Measurements from ENCODE around the gene GALNT14.

GALNT14 gene

DNA sequence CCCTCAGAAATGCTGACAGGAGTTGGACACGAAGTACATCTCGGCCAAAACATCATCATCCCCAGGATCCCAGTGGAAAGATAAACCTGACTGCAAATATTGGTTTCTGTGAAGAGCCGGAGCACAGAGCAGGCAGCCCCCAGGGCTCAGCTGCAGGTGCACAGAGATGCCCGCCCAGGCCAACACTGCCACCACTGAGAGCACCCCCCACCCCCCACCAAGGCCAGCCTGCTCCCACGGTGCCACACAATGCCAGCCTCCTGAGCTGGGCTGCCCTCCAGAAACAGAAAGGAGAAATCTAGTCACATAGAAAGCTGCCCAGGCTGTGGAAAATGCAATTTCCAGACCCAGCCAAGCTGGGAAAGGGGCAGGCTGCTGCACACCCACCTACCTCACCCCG is 71.7 kb downstream of the GALNT14 start:
- H3K9me3 ChIP-seq (ENCODE audit: control insufficient read depth, insufficient read depth, low read length), result no peaks in the 10 kb centered on the region

DNA sequence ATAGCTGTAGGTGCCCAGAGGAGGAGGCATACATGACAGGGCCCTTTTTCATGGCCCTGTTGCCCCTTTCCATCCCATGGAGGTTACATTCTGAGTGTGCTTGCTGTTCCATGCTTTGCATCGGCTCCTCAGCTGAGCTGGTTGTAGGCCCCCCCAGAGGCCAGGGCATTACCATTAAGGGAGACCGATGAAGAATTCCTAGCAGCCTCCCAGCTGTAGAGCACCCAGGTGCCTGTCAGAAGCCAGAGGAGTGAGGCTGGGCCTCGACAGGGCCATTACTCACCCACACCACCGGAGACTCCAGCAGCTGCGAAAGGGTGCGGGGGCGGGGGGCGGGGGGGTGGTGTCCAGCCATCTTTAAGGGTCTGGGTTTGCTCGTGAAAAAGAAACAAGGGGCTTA is 72.2 kb downstream of the GALNT14 start:
- Histone ChIP-seq H3K9ac (ENCODE audit: low read depth, low read length) (no peak overlapping the region), H3K9me3 (ENCODE audit: control insufficient read depth, insufficient read depth, low read length) (no peaks in the 10 kb centered on the region), H3K4me1 (ENCODE audit: insufficient read depth, low read length) (peaks cover 3% of the 10 kb centered on the region; the same call in 1 of the 2 replicates), H3K36me3 (ENCODE audit: insufficient read depth, low read length) (no peaks in the 10 kb centered on the region)

More for the DNA sequence above, 71.7 kb downstream of the GALNT14 start:
- peaks cover 3% of the 10 kb centered on the region; the same call in 1 of the 2 replicates for H3K4me1 ChIP-seq (ENCODE audit: insufficient read depth, low read length)
- H3K9ac ChIP-seq (ENCODE audit: low read depth, low read length), result no peak overlapping the region
- H3K36me3 ChIP-seq (ENCODE audit: insufficient read depth, low read length), result no peaks in the 10 kb centered on the region

DNA sequence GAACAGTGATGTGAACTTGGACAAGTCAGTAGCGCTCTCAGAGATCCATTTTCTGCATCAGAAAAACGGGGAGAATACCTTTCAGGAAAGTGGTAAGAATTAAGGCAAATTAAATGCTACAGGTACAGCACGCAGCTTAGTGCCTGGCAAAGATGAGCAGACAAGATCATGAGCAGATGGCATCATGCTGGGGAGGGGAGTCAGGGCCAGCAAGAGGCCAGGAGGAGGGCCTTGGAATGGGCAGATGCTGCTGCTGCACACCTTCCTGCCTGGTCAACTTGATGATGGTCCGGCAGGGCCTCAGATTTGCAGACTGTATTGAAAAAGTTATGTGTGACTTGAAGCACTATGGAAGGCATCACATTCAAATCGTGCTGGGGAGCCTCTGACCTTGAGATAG is 72.9 kb downstream of the GALNT14 start:
- no peak overlapping the region for H3K9ac ChIP-seq (ENCODE audit: low read depth, low read length)
- H3K9me3 ChIP-seq (ENCODE audit: control insufficient read depth, insufficient read depth, low read length), result no peaks in the 10 kb centered on the region
- H3K36me3 ChIP-seq (ENCODE audit: insufficient read depth, low read length), result no peaks in the 10 kb centered on the region
- no peaks in the 10 kb centered on the region for H3K4me1 ChIP-seq (ENCODE audit: insufficient read depth, low read length)

DNA sequence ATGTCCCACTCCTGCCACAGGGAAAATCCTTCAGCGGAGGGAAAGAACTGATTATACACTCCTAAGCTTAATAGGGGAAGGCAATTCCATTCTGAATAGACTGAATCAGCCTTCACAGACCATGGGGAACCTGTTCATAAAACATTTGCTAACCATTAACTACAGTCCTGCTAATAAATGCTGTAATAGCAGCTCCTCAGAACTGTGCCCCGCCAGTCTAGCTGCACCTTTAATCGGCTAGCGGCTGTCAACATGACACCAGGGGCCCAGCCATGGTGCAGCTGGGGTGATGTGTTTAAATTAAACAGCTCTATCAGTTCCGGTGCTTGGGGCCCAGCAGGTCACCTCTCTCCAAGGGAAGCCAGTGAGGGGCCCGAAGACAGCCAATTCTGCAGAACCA is 77.8 kb downstream of the GALNT14 start:
- H3K9ac ChIP-seq (ENCODE audit: low read depth, low read length), result no peak overlapping the region

DNA sequence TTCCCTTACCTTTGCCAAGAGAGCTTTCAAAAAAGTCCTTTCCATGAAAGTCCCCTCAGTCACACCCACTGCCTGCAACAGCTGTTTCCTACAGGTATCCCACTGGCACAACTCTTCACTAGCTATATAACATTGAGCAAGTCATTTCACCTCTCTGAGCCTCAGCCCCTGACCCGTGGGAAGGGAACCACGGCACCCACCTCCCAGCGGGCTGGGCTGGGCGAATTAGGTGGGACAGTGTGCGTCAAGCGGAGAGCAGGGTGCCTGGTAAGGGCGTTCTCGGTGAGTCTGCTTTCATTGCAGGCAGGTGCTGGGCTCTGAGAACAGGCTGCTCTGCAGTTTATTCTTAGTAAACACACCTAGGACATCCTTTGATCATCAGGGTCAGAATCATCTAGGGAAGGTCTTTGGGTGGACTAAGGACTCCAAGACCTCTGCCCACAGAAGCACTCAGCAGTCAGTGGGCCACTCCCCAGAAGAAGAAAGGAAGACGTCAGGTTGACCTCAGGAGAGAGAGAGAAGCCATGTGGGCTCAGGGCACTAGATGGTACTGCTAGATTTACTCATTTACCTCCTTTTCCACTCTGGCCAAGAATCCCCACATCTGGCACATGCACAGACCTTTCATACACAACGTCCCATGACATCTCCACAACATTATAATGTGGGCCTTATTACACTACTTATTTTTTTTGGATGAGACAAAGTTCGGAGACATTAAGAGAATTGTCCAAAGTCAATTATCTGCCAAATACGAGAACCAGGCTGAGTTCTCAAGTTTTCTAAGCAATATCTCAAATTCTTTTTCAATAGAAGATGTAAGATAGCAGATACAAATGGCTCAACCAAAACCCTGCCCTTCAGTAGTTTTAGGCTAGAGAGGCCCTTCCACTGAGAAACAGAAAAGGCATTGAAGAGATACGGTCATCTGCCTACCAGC is 79.9 kb downstream of the GALNT14 start:
- no peaks in the 10 kb centered on the region for H3K4me1 ChIP-seq (ENCODE audit: insufficient read depth, low read length)
- no peaks in the 10 kb centered on the region for H3K36me3 ChIP-seq (ENCODE audit: insufficient read depth, low read length)
- no peaks in the 10 kb centered on the region for H3K9me3 ChIP-seq (ENCODE audit: control insufficient read depth, insufficient read depth, low read length)
- H3K9ac ChIP-seq (ENCODE audit: low read depth, low read length), result no peak overlapping the region

More for the DNA sequence above, 77.8 kb downstream of the GALNT14 start:
- Histone ChIP-seq H3K4me1 (ENCODE audit: insufficient read depth, low read length) (no peaks in the 10 kb centered on the region), H3K36me3 (ENCODE audit: insufficient read depth, low read length) (no peaks in the 10 kb centered on the region), H3K9me3 (ENCODE audit: control insufficient read depth, insufficient read depth, low read length) (no peaks in the 10 kb centered on the region)

DNA sequence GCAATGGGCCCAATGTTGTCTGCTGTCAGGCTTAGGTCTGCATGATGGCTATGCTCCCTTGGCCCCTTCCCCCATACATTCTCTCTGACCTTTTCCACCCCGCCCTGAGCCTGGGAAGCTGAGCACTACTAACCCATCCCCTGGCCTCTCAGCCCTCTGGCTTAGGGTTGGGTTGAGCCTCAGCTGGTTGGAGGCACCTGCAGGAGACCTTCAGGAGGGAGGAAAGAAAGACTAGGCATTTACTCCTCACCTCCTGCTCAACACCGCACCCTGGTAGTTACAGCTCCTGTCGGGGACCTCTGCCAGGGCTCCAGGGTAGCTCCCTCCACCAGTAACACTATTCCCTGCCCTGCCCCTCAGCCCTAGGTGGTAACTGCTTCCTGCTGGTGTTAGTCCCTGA is 80.5 kb downstream of the GALNT14 start:
- no peak overlapping the region for H3K9ac ChIP-seq (ENCODE audit: low read depth, low read length)
- no peaks in the 10 kb centered on the region for H3K9me3 ChIP-seq (ENCODE audit: control insufficient read depth, insufficient read depth, low read length)
- no peaks in the 10 kb centered on the region for H3K36me3 ChIP-seq (ENCODE audit: insufficient read depth, low read length)
- no peaks in the 10 kb centered on the region for H3K4me1 ChIP-seq (ENCODE audit: insufficient read depth, low read length)

DNA sequence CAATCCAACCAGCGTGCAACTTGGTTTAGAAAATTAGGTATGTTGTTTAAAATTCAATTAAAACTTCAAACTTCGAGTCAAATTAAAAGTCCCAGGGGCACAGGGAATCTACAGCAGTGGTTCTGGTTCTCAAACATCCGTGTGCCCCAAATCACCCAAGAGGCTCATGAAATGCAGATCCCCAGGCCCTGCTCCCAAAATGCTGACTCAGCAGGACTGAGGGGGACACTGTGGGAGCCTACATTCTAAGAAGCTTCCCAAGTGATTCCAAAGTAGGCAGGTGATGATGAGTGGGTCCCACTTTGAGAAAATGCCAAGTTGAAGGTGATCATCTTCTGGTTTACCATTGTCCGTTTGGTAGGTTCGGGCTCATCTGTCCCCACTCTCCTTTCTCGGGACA is 82.3 kb downstream of the GALNT14 start:
- no peaks in the 10 kb centered on the region for H3K4me1 ChIP-seq (ENCODE audit: insufficient read depth, low read length)
- no peaks in the 10 kb centered on the region for H3K36me3 ChIP-seq (ENCODE audit: insufficient read depth, low read length)
- H3K9ac ChIP-seq (ENCODE audit: low read depth, low read length), result no peak overlapping the region

DNA sequence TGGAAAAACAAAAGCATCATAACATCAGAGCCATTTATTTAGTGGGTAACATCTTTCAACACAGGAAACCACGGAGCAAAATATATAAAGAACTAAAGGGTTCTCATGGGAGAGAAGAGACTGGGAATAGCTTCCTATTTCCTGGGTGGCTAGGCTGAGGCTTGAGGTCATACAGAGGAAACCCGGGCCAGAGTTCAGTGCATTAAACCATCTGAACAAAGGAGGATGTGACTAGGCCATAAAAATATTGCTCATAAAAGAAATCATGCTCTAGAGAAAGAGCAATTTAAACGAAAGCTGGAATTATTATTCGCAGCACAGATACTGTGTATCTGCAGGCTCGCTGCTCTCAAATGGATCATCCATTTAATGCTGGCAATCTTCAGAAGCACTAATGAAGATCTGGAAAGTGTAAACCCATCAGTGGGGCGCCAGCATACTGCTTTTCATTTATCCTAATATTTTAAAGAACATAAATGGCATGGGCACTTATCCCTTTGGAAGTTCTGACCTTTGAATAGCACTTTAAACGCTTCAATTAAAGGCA is 83.3 kb downstream of the GALNT14 start:
- no peaks in the 10 kb centered on the region for H3K4me1 ChIP-seq (ENCODE audit: insufficient read depth, low read length)
- no peak overlapping the region for H3K9ac ChIP-seq (ENCODE audit: low read depth, low read length)
- no peaks in the 10 kb centered on the region for H3K9me3 ChIP-seq (ENCODE audit: control insufficient read depth, insufficient read depth, low read length)
- no peaks in the 10 kb centered on the region for H3K36me3 ChIP-seq (ENCODE audit: insufficient read depth, low read length)

More for the DNA sequence above, 82.3 kb downstream of the GALNT14 start:
- no peaks in the 10 kb centered on the region for H3K9me3 ChIP-seq (ENCODE audit: control insufficient read depth, insufficient read depth, low read length)

DNA sequence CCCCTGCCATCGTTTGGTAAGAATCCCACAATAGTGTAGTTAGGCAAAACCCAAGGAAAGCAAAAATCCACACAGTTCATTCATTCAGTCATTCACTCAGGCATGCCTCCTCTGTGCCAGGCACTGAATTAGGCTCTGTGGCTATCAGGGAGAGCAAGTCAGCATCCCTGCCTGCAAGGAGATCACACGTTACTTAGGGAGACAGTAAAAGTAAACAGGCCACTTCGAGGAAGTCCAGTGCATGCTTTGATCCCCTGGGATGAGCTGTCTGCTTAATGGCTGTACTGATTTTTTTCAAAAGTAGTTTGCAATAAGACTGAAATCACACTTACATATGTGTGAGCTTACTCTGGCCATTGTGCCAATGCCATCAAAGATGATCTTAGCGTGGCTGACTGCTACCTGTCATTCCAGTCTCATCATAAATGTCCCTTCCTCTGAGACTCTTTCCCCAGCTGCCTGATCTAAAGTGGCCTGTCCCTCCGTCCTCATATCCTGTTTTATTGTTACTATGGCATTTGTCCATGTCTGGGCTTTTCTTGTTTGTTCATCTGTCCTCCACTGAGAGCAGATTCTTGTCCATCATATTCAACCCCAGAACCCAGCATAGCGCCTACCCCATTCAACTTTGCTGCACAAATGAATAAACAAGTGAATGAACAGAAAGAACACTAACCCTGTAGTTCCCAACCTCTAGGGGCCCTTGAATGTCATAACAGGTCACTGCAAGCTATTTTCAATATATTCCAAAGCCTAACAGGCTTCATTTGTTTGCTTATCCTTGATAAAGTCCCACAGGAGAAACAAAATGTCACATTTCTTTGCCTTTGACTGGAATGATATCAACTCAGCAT is 84.1 kb downstream of the GALNT14 start:
- H3K4me1 ChIP-seq (ENCODE audit: insufficient read depth, low read length), result no peaks in the 10 kb centered on the region
- no peak overlapping the region for H3K9ac ChIP-seq (ENCODE audit: low read depth, low read length)

DNA sequence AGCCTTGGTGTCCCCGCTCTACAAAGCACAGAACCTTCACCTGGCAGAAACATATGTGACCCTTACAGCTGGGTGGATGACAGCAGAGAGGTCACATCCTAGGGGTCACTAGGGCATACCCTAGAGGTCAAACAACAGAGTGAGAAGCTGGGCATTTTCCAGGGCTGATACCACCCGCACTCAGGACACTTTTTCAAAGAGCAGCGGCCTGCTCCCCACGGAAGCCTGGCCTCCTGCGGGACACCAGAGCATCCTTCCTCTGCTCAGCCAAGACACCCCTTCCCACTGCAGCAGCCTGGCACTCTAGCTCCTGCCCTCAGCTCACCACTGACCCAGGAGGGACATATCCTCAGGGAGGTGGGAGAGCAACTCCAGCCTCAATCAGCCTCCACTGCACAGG is 86.0 kb downstream of the GALNT14 start:
- Histone ChIP-seq H3K9ac (ENCODE audit: low read depth, low read length) (no peak overlapping the region), H3K9me3 (ENCODE audit: control insufficient read depth, insufficient read depth, low read length) (no peaks in the 10 kb centered on the region), H3K4me1 (ENCODE audit: insufficient read depth, low read length) (no peaks in the 10 kb centered on the region), H3K36me3 (ENCODE audit: insufficient read depth, low read length) (no peaks in the 10 kb centered on the region)

More for the DNA sequence above, 84.1 kb downstream of the GALNT14 start:
- H3K9me3 ChIP-seq (ENCODE audit: control insufficient read depth, insufficient read depth, low read length), result no peaks in the 10 kb centered on the region
- no peaks in the 10 kb centered on the region for H3K36me3 ChIP-seq (ENCODE audit: insufficient read depth, low read length)

DNA sequence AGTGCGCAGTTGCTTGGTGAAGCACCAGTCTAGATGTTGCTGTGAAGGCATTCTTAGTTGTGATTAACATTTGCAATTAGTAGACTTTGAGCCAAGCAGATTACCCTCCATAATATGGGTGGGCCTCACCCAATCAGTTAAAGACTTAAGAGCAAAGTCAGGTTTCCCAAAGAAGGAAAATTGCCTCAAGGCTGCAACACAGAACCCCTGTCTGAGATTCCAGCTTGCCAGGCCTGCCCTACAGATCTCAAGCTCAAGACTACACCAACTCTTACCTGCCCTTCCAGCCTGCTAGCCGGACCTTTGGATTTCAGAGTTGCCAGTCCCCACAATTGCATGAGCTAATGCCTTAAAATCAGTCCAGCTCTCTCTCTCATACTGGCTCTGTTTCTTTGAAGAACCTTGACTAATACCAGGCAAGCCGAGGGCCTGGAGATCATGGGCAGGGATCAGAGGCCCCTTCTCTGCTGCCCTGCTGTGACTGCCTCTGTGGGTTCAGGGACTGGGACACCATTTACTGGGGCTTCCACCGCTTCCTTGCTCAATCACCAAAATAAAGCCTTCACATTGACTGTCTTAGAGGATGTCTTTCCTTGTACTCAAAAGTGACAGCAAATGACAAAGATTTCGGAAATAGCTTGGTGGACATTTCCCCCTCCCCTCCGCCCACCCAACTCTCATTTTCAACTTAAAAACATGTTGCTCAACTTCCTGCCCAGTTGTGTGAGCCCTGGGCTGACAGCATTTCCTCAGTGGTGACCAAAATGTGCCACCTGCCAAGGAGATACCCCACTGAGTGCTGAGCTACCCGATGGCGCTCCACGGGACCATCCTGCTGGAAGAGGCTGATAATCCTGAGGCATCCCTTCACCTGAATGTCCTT is 86.7 kb downstream of the GALNT14 start:
- Histone ChIP-seq H3K9me3 (ENCODE audit: control insufficient read depth, insufficient read depth, low read length) (no peaks in the 10 kb centered on the region), H3K9ac (ENCODE audit: low read depth, low read length) (no peak overlapping the region), H3K4me1 (ENCODE audit: insufficient read depth, low read length) (no peaks in the 10 kb centered on the region)

DNA sequence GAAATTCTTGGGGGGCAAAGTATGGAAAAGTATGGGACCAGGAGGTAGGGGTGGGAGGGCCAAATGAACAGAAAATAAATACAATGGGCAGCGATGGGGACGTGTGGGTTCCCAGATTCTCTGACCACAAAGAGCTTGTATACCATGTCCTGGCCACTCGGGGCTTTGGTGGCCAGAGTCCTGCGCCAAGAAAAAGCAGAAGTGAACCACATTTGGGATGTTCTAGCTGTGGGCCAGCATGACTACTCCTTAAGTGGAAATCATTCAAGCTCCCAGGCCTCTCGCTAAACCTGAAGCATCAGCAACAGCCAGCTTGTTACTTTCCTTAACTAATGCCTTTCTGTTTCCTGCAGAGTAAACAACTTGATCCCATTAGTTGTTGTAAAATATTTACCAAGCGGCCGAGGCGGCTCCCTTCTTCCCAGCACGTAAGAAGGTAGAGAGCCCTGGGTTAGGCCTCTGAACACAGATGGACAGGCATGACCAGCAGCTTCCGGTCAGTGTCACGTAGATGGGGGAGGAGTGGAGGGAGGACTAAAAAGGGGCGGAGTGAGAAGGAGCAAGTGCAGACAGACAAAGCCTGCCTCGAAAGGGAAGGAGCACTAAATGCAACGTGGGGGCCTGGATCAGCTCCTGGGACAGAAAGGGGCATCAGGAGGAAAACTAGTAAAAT is 88.2 kb downstream of the GALNT14 start:
- no peak overlapping the region for H3K9ac ChIP-seq (ENCODE audit: low read depth, low read length)
- no peaks in the 10 kb centered on the region for H3K9me3 ChIP-seq (ENCODE audit: control insufficient read depth, insufficient read depth, low read length)

More for the DNA sequence above, 86.7 kb downstream of the GALNT14 start:
- H3K36me3 ChIP-seq (ENCODE audit: insufficient read depth, low read length), result no peaks in the 10 kb centered on the region

DNA sequence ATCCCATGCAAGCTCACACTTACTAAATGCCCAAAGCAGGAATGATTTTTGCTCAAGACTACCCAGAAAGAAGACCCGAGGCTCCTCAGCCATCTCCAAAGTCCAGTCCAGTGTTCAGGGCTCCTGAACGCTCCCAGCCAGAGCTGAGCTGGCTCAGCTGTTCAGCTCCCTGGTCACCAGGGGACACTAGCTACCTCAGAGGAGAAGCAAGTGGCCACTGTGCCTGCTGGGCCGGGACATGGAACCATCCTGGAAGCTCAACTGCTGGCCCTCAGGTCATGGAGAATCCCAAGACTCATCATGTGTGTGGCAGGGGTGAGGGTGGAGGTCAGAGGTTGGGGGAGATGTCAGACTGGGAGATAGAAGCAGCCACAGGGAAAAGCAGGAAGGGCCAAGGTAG is 89.0 kb downstream of the GALNT14 start:
- Histone ChIP-seq H3K4me1 (ENCODE audit: insufficient read depth, low read length) (no peaks in the 10 kb centered on the region), H3K9ac (ENCODE audit: low read depth, low read length) (no peak overlapping the region), H3K36me3 (ENCODE audit: insufficient read depth, low read length) (no peaks in the 10 kb centered on the region), H3K9me3 (ENCODE audit: control insufficient read depth, insufficient read depth, low read length) (no peaks in the 10 kb centered on the region)

More for the DNA sequence above, 88.2 kb downstream of the GALNT14 start:
- no peaks in the 10 kb centered on the region for H3K4me1 ChIP-seq (ENCODE audit: insufficient read depth, low read length)
- H3K36me3 ChIP-seq (ENCODE audit: insufficient read depth, low read length), result no peaks in the 10 kb centered on the region
